Activated CD8-positive, alpha-beta T cell treated with anti-CD3 and anti-CD28 coated beads for 36 hours (primary cell): ENCODE data around the gene CARD19. TPM values are rescaled to one million over a fixed set of nuclear protein-coding genes. Genes with fewer than 3 reads are reported as not detected.
A peak's percentile ranks its signal among the peaks of the same experiment; 100 is the strongest.

Source experiments
- ATAC-seq: fragments of 200-7000 bp; cut with Tn5 transposase; one replicate; pipeline ENCODE4 v1.10.0; 2021; ENCODE audit warnings: mild to moderate bottlenecking, moderate library complexity
- CTCF ChIA-PET: fragments of 350-600 bp; sonication (Branson Sonifier 250); formaldehyde crosslinking; loops from one replicate; lab custom pipeline; 2021; ENCODE audit warnings: antibody characterized with exemption; lab: Charles Lee
- POLR2A ChIA-PET: fragments of 350-600 bp; sonication (Branson Sonifier 250); formaldehyde crosslinking; loops from one replicate; lab custom pipeline; 2021; ENCODE audit warnings: antibody characterized with exemption; lab: Charles Lee
- DNase-seq: peaks from one replicate; pipeline ENCODE4 v3.0.0-alpha.2; 2020
- H3K27ac Mint-ChIP-seq: one replicate; pipeline ENCODE4 v1.8.0; 2021; ENCODE audit warnings: mild to moderate bottlenecking, mixed read lengths
- H3K27me3 Mint-ChIP-seq: one replicate; pipeline ENCODE4 v1.8.0; 2021; ENCODE audit warnings: mixed read lengths
- H3K36me3 Mint-ChIP-seq: one replicate; pipeline ENCODE4 v1.8.0; 2021; ENCODE audit warnings: low read depth, mixed read lengths
- H3K4me1 Mint-ChIP-seq: one replicate; pipeline ENCODE4 v1.8.0; 2021; ENCODE audit warnings: low read depth, mixed read lengths
- H3K4me3 Mint-ChIP-seq: one replicate; pipeline ENCODE4 v1.8.0; 2021; ENCODE audit warnings: mild to moderate bottlenecking, moderate library complexity, mixed read lengths
- H3K9me3 Mint-ChIP-seq: one replicate; pipeline ENCODE4 v1.8.0; 2021; ENCODE audit warnings: mixed read lengths
- intact Hi-C: fragments of 100-400 bp; cut with micrococcal nuclease; formaldehyde crosslinking; loops from one replicate; pipeline ENCODE4 v1.10.0; 2022
- total RNA-seq, 2 experiments: library from RNA; stranded (reverse); gene quantifications; one replicate each; pipeline ENCODE4 v1.2.3, GENCODE V29; 2021
- TF ChIP-seq, protein P1 (sequence below): fragments of 200-600 bp; IDR thresholded peaks from one replicate; pipeline ENCODE4 v1.8.0; 2022; ENCODE audit warnings: antibody characterized with exemption, mild to moderate bottlenecking

CARD19 gene
- total RNA-seq, 2 experiments from 2014 or later = 42.9 to 43.4 TPM

DNA sequence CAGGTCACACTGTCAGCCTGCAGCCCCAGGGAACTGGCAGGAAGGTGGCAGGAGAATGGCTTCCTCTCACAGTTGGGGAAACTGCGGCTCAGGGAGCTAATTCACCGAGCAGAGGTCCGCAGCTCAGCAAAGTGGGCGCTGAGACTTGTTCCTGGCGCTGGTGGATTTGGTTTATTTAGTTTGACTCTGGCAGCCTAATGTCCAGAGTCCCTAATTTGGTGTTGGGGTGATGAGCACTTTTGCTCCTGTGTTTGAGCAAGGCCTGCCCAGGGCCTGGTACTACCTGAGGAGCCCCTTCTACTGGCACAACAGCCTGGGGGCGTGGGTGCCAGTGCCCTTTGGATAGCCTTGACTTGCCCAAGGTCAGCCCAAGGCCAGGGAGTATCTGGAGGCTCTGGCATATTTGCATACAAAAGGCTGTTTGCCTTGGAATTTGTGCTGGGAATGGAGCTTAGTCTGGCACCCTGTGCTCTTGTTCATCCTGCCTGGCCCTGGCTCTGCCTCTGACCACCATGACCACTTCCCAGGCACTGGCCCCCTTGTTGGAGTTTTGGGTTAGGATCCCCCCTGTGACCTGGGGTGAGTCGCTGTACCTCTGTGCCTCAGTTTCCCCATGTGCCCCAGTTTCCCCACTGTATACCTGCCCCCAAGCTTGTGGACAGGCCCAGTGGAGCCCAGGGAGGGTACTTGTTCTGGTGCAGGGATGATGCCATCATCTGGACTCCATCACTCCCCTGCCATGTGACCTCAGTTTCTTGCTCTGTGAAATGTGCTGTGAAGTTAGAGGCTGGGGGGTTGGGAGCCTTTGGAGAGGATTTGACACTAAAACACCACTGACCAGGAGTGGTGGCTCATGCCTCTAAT, 36.1 kb upstream of the CARD19 start:
- ATAC-seq = no peak
- no peaks in the 10 kb centered on the region for H3K27me3 Mint-ChIP-seq
- H3K4me3 Mint-ChIP-seq = peak overlapping the region; percentile 86
- CTCF ChIA-PET = interaction anchor here (1.0 to 2.7 kb wide), 8 partner anchors 9 to 74 kb away, joined by 3 to 12 read pairs (median 4); no protein-coding TSS in a partner anchor
- intact Hi-C loops = loop anchor here (5.0 to 10.0 kb wide), 4 partner anchors 33 to 945 kb away; partner anchors contain the start of genes CARD19 and SPTLC1
- TF ChIP-seq, protein P1, sequence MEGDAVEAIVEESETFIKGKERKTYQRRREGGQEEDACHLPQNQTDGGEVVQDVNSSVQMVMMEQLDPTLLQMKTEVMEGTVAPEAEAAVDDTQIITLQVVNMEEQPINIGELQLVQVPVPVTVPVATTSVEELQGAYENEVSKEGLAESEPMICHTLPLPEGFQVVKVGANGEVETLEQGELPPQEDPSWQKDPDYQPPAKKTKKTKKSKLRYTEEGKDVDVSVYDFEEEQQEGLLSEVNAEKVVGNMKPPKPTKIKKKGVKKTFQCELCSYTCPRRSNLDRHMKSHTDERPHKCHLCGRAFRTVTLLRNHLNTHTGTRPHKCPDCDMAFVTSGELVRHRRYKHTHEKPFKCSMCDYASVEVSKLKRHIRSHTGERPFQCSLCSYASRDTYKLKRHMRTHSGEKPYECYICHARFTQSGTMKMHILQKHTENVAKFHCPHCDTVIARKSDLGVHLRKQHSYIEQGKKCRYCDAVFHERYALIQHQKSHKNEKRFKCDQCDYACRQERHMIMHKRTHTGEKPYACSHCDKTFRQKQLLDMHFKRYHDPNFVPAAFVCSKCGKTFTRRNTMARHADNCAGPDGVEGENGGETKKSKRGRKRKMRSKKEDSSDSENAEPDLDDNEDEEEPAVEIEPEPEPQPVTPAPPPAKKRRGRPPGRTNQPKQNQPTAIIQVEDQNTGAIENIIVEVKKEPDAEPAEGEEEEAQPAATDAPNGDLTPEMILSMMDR = no peak
- POLR2A ChIA-PET = interaction anchor here (0.8 to 2.2 kb wide), 15 partner anchors 9 to 96 kb away, joined by 3 to 15 read pairs (median 4); no protein-coding TSS in a partner anchor
- peak overlapping the region; percentile 97 for H3K27ac Mint-ChIP-seq
- H3K36me3 Mint-ChIP-seq = peaks cover 6% of the 10 kb centered on the region
- H3K4me1 Mint-ChIP-seq = peaks cover 61% of the 10 kb centered on the region
- H3K9me3 Mint-ChIP-seq = no peaks in the 10 kb centered on the region
- DNase-seq = peak; percentile 27

DNA sequence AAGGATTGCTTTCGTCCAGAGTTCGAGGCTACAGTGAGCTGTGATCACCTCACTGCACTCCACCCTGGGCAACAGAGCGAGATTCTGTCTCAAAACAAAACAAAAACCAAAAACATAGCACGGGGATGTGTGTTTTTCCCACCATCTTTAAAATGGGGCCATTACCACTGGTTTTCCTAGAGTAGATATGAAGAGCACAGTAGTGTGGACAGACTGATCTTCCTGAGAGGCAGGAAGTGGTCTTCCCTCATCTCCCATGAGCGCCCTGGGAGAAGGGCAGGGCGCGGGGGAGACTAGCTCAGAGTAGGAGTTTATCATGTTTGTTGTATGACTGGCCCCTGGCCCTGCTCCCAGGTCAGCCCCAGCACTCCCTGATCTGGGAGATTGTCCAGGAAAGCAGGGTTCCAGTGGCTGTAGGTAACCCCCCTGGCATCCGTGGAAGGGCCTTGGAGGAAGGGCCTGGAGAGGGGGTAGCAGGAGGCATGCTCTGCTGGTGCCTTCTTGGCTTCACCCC, 35.2 kb upstream of the CARD19 start:
- H3K9me3 Mint-ChIP-seq = no peaks in the 10 kb centered on the region
- DNase-seq (peak; percentile 47), ATAC-seq (no peak)
- intact Hi-C loops = loop anchor here (5.0 kb wide), 3 partner anchors 34 to 94 kb away; partner anchors contain the start of gene CARD19
- no peaks in the 10 kb centered on the region for H3K27me3 Mint-ChIP-seq
- TF ChIP-seq, protein P1 = no peak
- CTCF ChIA-PET = interaction anchor here (1.0 to 2.7 kb wide), 6 partner anchors 10 to 74 kb away, joined by 3 to 12 read pairs (median 4); no protein-coding TSS in a partner anchor
- H3K4me1 Mint-ChIP-seq = peaks cover 66% of the 10 kb centered on the region
- peaks cover 11% of the 10 kb centered on the region for H3K36me3 Mint-ChIP-seq
- peak overlapping the region; percentile 86 for H3K4me3 Mint-ChIP-seq
- POLR2A ChIA-PET = interaction anchor here (1.0 to 2.2 kb wide), 6 partner anchors 13 to 97 kb away, joined by 3 to 15 read pairs (median 4); no protein-coding TSS in a partner anchor
- peak overlapping the region; percentile 97 for H3K27ac Mint-ChIP-seq

DNA sequence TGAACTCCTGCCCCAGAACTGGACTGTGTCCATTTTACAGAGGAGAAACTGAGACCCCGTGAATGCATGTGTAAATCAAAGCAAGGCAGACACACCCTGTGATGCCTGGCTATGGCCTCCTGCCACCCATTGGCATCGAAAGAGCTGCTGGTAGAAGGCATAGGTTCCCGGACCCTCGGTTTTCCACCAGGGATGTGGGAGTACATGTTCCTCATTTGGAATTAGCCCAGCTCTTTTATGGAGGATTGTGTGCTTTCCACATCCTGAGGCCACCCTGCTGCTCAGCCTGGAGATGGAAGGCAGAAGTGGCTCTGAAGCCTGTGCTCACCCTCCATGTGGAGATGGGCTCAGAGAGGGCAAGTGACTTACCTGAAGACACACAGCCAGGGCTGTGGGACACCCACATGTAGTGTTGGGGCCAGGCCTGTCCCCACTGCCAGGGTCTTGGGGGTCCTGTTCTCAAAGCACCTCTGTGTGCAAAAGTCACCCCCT, 34.7 kb upstream of the CARD19 start:
- Mint-ChIP-seq H3K27me3 (no peaks in the 10 kb centered on the region), H3K27ac (peak overlapping the region; percentile 97), H3K4me1 (peaks cover 68% of the 10 kb centered on the region), H3K36me3 (peaks cover 13% of the 10 kb centered on the region), H3K4me3 (peak overlapping the region; percentile 86), H3K9me3 (no peaks in the 10 kb centered on the region)
- TF ChIP-seq, protein P1 = no peak
- DNase-seq = no peak
- intact Hi-C loops = loop anchor here (5.0 kb wide), 3 partner anchors 34 to 94 kb away; partner anchors contain the start of gene CARD19
- ATAC-seq = no peak
- ChIA-PET POLR2A (interaction anchor here (1.0 to 2.2 kb wide), 2 partner anchors 28 to 97 kb away, joined by 3 to 15 read pairs; no protein-coding TSS in a partner anchor), CTCF (interaction anchor here (1.2 to 2.7 kb wide), 4 partner anchors 13 to 58 kb away, joined by 3 to 12 read pairs (median 8); no protein-coding TSS in a partner anchor)

DNA sequence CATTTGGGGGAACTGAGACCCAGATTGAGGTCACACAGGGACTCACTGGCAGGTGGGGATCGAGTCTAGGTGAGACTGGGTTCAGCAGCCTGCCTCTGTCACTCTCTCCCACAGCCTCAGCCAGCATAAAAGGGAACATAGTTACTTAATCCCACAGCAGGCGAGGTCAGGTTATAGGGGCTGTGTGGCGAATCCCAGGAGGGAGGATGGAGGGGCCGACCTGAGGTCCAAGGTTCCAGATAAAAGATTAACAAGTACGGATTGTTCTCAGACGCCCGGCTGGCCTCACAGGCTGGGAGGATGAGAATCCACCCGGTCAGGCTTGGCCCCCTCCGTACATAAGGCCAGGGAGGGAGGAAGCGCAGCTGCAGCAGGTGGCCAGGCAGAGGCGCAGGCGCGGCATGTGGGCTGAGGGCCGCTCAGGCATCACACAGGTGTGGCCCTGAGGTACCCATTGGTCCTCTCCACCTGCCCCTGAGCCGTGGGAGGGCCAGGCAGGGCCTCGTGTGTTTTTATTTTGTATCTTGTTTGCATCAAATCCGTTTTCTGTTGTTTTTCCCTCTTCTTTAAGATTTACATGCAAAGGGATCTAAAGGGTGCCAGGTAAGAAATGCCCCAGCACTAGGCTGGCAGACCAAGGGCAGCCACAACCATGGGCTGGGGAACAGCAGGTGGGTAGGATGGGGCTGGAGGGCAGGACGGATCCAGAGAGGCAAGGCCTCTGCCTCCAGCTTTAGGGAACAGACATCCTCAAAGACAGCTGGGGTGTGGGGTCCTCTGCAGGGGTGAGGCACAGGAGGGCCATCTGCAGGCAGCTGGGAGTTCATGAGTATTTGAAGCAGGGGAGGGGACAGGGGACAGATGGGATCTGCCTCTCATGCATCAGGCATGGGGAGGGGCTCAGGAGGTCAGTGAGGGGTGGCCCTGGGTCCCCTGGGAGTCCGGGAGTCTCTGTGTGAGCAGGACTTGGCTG, 33.9 kb upstream of the CARD19 start:
- POLR2A ChIA-PET = interaction anchor here (1.0 to 1.2 kb wide), 2 partner anchors 72 to 108 kb away, joined by 4 read pairs; partner anchors contain the start of gene NINJ1
- H3K4me3 Mint-ChIP-seq = peak overlapping the region; percentile 86
- intact Hi-C loops = loop anchor here (5.0 kb wide), 3 partner anchors 35 to 95 kb away; partner anchors contain the start of gene CARD19
- peak overlapping the region; percentile 97 for H3K27ac Mint-ChIP-seq
- ATAC-seq (no peak), DNase-seq (peak; percentile 61)
- TF ChIP-seq, protein P1 = peak; percentile 14
- CTCF ChIA-PET = interaction anchor here (0.9 to 1.2 kb wide), 4 partner anchors 42 to 105 kb away, joined by 3 to 4 read pairs (median 3); no protein-coding TSS in a partner anchor
- H3K9me3 Mint-ChIP-seq = no peaks in the 10 kb centered on the region
- H3K27me3 Mint-ChIP-seq = no peaks in the 10 kb centered on the region
- peaks cover 73% of the 10 kb centered on the region for H3K4me1 Mint-ChIP-seq
- peaks cover 15% of the 10 kb centered on the region for H3K36me3 Mint-ChIP-seq
